BJ (cell line): ENCODE results near the gene ADCYAP1R1. TPM values are rescaled to one million over a fixed set of nuclear protein-coding genes. Genes with fewer than 3 reads are reported as not detected.

Source experiments
- CTCF ChIA-PET: fragments of 350-600 bp; formaldehyde crosslinking; extraction: SDS; loops from one replicate; lab custom pipeline; 2021; ENCODE audit warnings: antibody characterized with exemption, inconsistent platforms; lab: Yijun Ruan, JAX
- POLR2A ChIA-PET: fragments of 300-600 bp; sonication (Branson Sonifier 250); formaldehyde crosslinking; extraction: SDS; loops from one replicate; lab custom pipeline; 2021; ENCODE audit warnings: antibody characterized with exemption; lab: Charles Lee
- DNase-seq: peaks from one replicate; pipeline ENCODE4 v3.0.0-alpha.2; 2011; ENCODE audit warnings: low read depth
- H3K27me3 ChIP-seq: 2 replicates; pipeline ENCODE4 v1.6.0; 2011; ENCODE audit warnings: low read length; ENCODE audit not compliant: control insufficient read depth, insufficient read depth
- H3K36me3 ChIP-seq: 2 replicates; pipeline ENCODE4 v1.5.1; 2011; ENCODE audit warnings: low read length; ENCODE audit not compliant: control insufficient read depth, insufficient read depth
- H3K4me3 ChIP-seq: 2 replicates; pipeline ENCODE4 v1.5.1; 2011; ENCODE audit warnings: low read depth, mild to moderate bottlenecking, control low read depth, low read length
- polyA plus RNA-seq: library from polyadenylated mRNA; depleted of rRNA; stranded (reverse); fragments of >200 nt; gene quantifications from 2 replicates; pipeline ENCODE4 v1.2.3, GENCODE V29; 2011
- TF ChIP-seq, protein P1 (sequence below): IDR thresholded peaks from 2 replicates; pipeline ENCODE4 v1.5.1; 2011; ENCODE audit warnings: low read depth, mild to moderate bottlenecking, control low read depth, inconsistent platforms, low read length, moderate library complexity; ENCODE audit not compliant: insufficient read depth

The ADCYAP1R1 gene
- polyA plus RNA-seq, 1 experiment = not detected

DNA sequence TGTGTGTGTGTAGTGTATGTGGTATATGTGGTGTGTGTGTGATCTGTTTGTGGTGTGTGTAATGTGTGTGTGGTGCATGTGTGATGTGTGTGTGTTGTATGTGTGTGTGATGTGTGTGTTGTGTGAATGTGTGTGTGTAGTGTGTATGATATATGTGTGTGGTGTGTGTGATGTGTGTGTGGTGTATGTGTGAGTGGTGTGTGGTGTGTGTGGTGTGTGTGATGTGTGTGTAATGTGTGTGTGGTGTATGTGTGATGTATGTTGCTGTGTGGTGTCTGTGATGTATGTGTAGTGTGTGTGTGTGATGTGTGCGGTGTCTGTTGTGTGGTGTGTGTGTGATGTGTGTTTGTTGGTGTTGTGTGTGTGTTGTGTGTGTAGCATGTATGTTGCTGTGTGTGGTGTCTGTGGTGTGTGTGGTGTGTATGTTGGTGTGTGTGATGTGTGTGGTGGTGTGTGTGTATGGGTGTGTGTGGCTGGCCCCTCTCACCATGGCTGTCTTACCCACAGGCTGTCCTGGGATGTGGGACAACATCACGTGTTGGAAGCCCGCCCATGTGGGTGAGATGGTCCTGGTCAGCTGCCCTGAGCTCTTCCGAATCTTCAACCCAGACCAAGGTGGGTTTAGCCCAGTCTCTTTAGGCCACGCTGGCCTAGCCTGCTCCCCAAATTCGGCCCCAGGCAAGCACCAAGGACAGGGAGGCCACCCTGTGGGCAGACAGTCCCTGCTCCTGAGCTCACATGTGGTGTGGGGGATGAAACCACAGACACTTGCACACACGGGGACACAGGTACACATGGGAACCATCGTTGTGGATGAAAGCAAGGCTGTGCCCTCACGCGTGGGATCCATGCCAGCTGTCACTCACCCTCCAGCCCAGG lies 25.6 kb downstream of the ADCYAP1R1 start:
- CTCF ChIA-PET = no interaction called here
- POLR2A ChIA-PET = no interaction called here
- Histone ChIP-seq H3K27me3 (0 out of 2 replicates have a peak, but pooled peaks cover 2% of the 10 kb centered on the region), H3K36me3 (no peaks in the 10 kb centered on the region), H3K4me3 (no peak overlapping the region)
- no peak for DNase-seq
- TF ChIP-seq, protein P1, sequence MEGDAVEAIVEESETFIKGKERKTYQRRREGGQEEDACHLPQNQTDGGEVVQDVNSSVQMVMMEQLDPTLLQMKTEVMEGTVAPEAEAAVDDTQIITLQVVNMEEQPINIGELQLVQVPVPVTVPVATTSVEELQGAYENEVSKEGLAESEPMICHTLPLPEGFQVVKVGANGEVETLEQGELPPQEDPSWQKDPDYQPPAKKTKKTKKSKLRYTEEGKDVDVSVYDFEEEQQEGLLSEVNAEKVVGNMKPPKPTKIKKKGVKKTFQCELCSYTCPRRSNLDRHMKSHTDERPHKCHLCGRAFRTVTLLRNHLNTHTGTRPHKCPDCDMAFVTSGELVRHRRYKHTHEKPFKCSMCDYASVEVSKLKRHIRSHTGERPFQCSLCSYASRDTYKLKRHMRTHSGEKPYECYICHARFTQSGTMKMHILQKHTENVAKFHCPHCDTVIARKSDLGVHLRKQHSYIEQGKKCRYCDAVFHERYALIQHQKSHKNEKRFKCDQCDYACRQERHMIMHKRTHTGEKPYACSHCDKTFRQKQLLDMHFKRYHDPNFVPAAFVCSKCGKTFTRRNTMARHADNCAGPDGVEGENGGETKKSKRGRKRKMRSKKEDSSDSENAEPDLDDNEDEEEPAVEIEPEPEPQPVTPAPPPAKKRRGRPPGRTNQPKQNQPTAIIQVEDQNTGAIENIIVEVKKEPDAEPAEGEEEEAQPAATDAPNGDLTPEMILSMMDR = no peak

DNA sequence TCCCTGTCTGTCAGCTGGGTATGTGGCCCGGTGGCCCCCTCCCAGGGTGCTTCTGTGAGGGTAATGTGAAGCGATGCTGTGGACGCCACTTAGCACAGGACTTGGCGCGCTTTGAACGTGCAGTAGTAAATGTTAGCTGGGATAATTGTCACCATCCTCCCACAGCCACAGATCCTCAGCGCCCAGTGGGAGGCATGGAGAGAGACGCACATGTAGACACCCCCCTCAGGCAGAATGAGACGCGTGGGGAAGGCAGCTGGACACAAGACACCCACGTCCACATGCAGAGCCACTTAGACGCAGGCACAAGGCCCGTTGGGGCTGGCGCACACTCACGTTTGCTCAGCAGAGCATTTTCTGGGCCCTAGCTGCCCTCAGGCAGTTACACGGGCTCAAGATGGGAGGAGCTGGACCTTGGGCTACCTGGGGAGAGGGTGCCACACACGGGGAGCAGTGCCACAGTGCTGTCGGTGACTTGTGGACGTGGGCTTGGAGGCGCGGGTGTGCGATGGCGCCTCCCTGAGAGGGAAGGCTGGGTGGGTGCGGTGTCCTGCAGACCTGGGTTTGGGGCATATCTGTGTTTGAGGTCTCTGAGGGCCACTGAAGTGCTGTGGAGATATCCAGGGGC lies 26.4 kb downstream of the ADCYAP1R1 start:
- Histone ChIP-seq H3K27me3 (0 out of 2 replicates have a peak, but pooled peaks cover 2% of the 10 kb centered on the region), H3K4me3 (no peak overlapping the region), H3K36me3 (no peaks in the 10 kb centered on the region)
- ChIA-PET CTCF (no interaction called here), POLR2A (no interaction called here)
- no peak for DNase-seq
- TF ChIP-seq, protein P1 = no peak

DNA sequence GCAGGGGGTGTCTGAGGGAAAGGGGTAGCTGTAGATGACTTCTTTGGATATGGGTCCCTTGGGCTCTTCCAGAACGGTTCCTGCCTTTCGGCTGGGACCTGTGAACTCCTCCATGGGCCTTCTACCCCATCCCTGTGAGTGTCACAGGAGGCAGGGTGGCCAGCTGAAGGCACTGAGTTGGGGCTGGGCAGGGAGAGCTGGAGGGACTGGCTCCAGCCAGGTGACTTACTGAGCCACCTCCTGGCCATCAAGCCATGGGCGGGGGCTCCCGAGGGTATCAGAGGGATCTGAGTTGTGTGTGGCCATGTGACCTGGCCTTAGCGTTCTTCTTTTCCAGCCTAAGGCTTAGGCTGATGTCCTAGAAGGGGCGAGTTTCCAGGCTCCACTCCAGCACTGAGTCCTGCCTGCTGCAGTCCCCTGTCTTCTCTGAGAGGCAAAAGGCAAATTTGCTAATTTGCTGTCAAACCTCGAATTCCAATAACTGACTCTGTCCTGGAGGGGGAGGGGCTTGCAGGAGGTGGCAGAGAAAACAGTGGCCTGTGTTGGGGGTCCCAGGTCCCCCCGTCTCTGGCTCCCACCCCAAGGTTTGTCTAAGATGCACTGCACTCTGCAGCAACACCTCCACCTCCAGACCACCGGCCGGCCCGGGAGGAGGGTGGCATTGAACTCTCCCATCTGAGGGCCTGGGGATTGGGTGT lies 27.2 kb downstream of the ADCYAP1R1 start:
- POLR2A ChIA-PET = no interaction called here
- Histone ChIP-seq H3K27me3 (peaks cover 5% of the 10 kb centered on the region; the same call in 1 of the 2 replicates), H3K4me3 (no peak overlapping the region), H3K36me3 (no peaks in the 10 kb centered on the region)
- CTCF ChIA-PET = no interaction called here
- DNase-seq = no peak
- TF ChIP-seq, protein P1 = no peak

DNA sequence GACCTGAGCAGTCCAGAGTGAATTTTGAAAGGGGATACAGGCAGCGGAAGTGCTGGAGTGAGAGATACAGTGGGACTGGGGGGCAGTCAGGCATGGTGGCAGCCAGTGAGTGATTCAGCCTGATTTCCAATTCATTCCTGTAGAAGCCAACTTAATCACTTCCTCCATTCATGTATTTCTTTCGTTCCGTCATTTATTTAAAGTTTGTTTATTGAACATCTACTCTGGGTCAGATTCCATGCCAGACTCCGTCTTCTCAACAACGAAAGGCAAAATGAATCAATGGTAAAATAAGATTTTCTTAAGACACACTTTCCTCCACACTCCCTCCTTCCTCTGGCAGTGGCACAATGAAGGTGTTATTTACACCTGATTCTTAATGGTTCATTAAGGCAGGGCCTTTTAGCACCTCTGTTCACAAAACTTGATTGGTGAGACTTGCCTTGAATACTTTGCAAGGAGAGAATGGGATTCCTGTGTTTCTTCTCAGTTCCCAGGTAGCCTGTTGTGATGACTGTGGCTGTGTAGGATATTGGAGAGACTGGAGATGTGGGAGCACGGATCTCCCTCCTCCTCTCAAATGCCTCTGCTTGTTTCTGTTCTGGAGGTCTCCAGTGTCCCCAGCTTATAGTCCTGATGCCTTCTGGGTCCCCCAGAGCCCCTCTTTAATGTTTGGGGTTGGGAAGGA lies 27.9 kb downstream of the ADCYAP1R1 start:
- ChIA-PET POLR2A (no interaction called here), CTCF (no interaction called here)
- H3K36me3 ChIP-seq = no peaks in the 10 kb centered on the region
- no peak for DNase-seq
- TF ChIP-seq, protein P1 = no peak
- peaks cover 5% of the 10 kb centered on the region; the same call in 1 of the 2 replicates for H3K27me3 ChIP-seq
- H3K4me3 ChIP-seq = no peak overlapping the region
